ENCODE data around the gene DPYSL4.

The DPYSL4 gene

GRCh38 chr10:132152896-132153580 lies 33.7 kb upstream of the DPYSL4 start:
- TF ChIP-seq, protein P1, sequence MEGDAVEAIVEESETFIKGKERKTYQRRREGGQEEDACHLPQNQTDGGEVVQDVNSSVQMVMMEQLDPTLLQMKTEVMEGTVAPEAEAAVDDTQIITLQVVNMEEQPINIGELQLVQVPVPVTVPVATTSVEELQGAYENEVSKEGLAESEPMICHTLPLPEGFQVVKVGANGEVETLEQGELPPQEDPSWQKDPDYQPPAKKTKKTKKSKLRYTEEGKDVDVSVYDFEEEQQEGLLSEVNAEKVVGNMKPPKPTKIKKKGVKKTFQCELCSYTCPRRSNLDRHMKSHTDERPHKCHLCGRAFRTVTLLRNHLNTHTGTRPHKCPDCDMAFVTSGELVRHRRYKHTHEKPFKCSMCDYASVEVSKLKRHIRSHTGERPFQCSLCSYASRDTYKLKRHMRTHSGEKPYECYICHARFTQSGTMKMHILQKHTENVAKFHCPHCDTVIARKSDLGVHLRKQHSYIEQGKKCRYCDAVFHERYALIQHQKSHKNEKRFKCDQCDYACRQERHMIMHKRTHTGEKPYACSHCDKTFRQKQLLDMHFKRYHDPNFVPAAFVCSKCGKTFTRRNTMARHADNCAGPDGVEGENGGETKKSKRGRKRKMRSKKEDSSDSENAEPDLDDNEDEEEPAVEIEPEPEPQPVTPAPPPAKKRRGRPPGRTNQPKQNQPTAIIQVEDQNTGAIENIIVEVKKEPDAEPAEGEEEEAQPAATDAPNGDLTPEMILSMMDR (IDR thresholded peaks at IDR 0.05) = no peak

DNA sequence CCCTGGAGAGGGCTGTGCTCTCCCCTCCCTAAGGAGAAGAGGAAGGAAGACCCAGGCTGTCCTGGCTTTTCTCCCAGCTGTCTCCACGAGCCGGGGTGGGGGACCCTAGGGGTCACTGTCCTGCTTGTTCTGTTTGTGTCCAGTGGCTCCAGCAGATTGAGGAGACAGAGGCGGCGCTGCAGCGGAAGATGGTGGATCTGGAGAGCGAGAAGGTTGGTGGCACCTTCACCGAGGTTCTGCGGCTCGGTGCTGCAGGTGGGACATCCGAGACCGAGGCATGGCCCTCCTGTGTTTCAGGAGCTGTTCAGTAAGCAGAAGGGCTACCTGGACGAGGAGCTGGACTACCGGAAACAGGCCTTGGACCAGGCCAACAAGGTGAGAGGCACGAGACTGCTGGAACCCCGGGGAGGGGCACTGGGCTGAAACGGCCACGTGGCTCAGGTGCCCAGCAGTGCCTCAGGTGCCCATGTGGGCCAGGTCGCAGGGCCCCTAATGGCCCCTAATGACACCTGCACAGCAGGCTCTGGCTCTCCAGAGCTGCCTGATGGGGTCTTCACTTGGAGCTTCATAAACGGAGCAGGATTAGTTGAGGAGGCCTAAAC lies 33.0 kb upstream of the DPYSL4 start:
- TF ChIP-seq, protein P1 (IDR thresholded peaks at IDR 0.05) = no peak

DNA sequence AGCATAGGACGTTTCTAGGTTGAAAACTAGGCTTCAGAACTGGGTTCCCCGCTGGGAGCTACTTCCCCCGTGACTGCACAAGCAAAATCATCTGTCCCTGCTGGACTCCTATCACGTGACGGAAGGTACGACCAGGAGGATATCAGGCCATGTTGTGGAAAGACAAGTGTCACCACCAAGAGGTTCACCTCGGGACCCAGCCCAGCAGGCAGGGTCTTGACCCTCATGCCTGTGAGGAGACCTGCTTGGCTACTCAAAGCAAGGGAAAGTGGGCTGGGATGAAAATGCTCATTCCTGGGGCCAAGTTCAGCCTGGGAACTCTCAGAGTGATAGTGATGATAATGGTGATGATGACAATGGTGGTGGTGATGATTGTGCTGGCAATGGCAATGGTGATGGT lies 32.3 kb upstream of the DPYSL4 start:
- TF ChIP-seq, protein P1 (IDR thresholded peaks at IDR 0.05) = no peak

DNA sequence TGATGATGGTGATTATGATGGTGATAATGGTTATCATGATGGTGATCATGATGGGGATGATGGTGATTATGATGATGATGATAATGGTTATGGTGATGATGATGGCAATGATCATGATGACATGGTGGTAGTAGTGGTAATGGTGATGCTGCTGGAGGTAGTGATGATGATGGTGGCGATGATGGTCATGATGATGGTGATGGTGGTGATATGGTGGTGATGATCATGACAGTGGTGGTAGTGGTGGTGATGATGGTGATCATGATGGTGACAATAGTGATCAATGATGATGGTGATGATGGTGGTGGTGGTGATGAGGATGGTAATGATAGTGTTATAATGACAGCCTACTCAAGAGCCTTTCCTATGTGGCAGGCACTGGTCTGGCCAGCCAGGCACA lies 31.8 kb upstream of the DPYSL4 start:
- TF ChIP-seq, protein P1 (IDR thresholded peaks at IDR 0.05) = no peak

GRCh38 chr10:132155723-132156381 lies 30.9 kb upstream of the DPYSL4 start:
- TF ChIP-seq, protein P1 (IDR thresholded peaks at IDR 0.05) = no peak

- TF ChIP-seq, protein P1 (IDR thresholded peaks at IDR 0.05) = no peak
Observed at GRCh38 chr10:132156382-132156781, 30.4 kb upstream of the DPYSL4 start.

GRCh38 chr10:132157101-132157500 lies 29.6 kb upstream of the DPYSL4 start:
- TF ChIP-seq, protein P1 (IDR thresholded peaks at IDR 0.05) = no peak

Data from LNCAP (cell line).